Measurements from ENCODE around the gene PRKAG2.

The PRKAG2 gene

DNA sequence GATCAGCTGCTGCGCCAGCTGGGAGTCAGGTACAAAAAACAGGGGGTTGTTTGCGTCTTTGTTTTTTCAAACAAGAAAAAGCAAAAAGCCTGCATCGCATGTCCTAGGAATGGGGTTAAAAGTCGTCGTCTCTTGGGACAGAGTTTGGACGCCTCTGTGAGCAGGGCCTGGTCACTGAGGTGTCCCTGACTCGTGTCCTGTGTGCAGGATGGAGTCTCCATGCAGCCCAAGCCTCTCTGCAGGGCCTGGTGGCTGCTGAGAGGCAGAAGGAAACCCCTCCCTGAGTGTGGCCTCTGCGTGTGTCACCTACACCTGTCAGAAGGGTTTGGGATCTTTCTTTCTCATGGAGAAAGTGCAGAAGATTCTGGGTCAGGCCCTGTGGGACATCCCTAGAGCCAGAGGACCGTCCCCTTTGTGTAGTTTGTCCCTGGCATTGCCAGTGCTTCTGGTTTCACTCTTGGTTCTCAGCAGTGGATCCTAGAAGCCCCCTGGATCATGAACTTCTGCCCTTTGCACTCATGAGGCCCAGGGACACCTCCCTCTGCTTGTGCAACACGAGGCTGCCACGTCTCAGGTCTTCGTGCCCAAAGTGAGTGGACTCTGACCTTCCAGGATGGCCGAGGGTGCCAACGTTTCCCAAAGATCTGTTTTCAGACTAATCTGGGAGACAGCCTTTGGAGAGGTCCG, 75.0 kb downstream of the PRKAG2 start:
- TF ChIP-seq, protein P1, sequence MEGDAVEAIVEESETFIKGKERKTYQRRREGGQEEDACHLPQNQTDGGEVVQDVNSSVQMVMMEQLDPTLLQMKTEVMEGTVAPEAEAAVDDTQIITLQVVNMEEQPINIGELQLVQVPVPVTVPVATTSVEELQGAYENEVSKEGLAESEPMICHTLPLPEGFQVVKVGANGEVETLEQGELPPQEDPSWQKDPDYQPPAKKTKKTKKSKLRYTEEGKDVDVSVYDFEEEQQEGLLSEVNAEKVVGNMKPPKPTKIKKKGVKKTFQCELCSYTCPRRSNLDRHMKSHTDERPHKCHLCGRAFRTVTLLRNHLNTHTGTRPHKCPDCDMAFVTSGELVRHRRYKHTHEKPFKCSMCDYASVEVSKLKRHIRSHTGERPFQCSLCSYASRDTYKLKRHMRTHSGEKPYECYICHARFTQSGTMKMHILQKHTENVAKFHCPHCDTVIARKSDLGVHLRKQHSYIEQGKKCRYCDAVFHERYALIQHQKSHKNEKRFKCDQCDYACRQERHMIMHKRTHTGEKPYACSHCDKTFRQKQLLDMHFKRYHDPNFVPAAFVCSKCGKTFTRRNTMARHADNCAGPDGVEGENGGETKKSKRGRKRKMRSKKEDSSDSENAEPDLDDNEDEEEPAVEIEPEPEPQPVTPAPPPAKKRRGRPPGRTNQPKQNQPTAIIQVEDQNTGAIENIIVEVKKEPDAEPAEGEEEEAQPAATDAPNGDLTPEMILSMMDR (IDR thresholded peaks at IDR 0.05; ENCODE audit: low read depth, low read length, missing control alignments): no peak
- Histone ChIP-seq H3K4me3 (ENCODE audit: low read depth, low read length) (no peak overlapping the region), H3K27me3 (replicated peaks) (peaks cover 8% of the 10 kb centered on the region), H3K27ac (no peak overlapping the region), H3K36me3 (replicated peaks) (no peaks in the 10 kb centered on the region)
- DNase-seq: no peak
- in situ Hi-C loops (cut with HindIII; ENCODE audit: low pct_ligation_motif_present, low sequenced_read_pairs): no loop called here

- H3K27me3 ChIP-seq (replicated peaks): peaks cover 3% of the 10 kb centered on the region
- TF ChIP-seq, protein P1 (IDR thresholded peaks at IDR 0.05; ENCODE audit: low read depth, low read length, missing control alignments): no peak
- no peak for DNase-seq
- no peak overlapping the region for H3K27ac ChIP-seq
- H3K4me3 ChIP-seq (ENCODE audit: low read depth, low read length): no peak overlapping the region
- H3K36me3 ChIP-seq (replicated peaks): no peaks in the 10 kb centered on the region
- in situ Hi-C loops (cut with HindIII; ENCODE audit: low pct_ligation_motif_present, low sequenced_read_pairs): no loop called here
These were observed 75.6 kb downstream of the PRKAG2 start for GRCh38 chr7:151801291-151801690.

DNA sequence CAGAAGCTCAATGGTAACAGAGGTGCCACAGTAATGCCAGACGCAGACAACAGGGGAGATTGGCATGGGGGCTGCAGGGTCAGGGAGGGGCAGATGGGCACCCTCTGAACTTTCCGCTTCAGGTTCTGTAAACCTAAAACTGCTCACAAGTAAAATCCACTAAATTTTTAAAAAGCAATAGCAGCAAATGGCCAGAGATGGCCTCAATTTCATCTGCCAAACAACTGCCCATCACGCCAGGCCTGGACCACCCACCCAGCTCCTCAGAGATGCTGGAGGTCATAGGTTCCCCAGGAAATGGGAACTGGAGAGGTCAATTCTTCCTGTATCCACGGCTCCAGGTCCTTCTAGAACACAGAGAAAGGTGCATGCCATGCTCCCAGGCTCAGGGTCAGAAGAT, 76.1 kb downstream of the PRKAG2 start:
- Histone ChIP-seq H3K36me3 (replicated peaks) (no peaks in the 10 kb centered on the region), H3K27ac (no peak overlapping the region), H3K4me3 (ENCODE audit: low read depth, low read length) (no peak overlapping the region), H3K27me3 (replicated peaks) (peaks cover 3% of the 10 kb centered on the region)
- in situ Hi-C loops (cut with HindIII; ENCODE audit: low pct_ligation_motif_present, low sequenced_read_pairs): no loop called here
- DNase-seq: no peak
- TF ChIP-seq, protein P1 (IDR thresholded peaks at IDR 0.05; ENCODE audit: low read depth, low read length, missing control alignments): no peak

DNA sequence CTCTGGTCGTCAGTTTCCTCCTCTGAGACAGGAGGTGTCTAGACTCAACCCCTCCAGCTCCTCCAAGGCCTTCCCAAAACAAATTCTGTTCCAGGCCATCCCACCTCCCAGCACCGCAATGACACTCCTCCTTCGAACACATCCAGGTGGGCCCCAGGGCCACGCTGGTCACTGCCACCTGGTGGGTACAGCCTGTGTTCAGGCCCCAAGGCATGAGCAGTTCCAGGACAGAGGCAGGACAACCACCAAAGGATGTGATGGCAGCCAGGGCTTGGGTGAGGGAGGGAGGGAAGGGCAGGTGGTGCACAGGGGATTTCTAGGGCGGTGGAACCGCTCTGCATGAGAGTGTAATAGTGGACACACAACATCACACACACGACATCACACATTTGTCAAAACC, 76.5 kb downstream of the PRKAG2 start:
- Histone ChIP-seq H3K27me3 (replicated peaks) (peaks cover 3% of the 10 kb centered on the region), H3K36me3 (replicated peaks) (no peaks in the 10 kb centered on the region), H3K4me3 (ENCODE audit: low read depth, low read length) (no peak overlapping the region), H3K27ac (no peak overlapping the region)
- DNase-seq: no peak
- in situ Hi-C loops (cut with HindIII; ENCODE audit: low pct_ligation_motif_present, low sequenced_read_pairs): no loop called here
- TF ChIP-seq, protein P1 (IDR thresholded peaks at IDR 0.05; ENCODE audit: low read depth, low read length, missing control alignments): no peak

DNA sequence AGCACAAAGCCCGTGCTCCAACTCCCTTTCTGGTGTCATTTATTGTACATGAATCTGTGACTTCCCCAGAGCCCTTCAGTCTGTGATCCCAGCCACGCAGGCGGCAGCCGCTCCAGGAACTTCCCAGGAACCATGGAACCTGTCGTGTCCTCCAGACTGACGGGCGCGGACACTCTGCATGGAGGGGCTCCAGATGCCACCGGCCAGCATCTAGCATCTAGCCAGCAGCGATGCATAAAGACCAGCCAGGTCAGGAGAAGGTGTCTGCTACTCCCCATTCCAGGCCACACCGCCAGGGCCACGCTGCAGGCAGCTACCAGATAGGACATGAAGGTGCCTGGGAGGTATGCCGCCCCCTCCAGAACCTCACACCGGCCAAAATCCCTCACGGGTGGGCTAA, 77.4 kb downstream of the PRKAG2 start:
- TF ChIP-seq, protein P1 (IDR thresholded peaks at IDR 0.05; ENCODE audit: low read depth, low read length, missing control alignments): no peak
- no peak overlapping the region for H3K4me3 ChIP-seq (ENCODE audit: low read depth, low read length)
- in situ Hi-C loops (cut with HindIII; ENCODE audit: low pct_ligation_motif_present, low sequenced_read_pairs): no loop called here

More for the DNA sequence above, 77.4 kb downstream of the PRKAG2 start:
- Histone ChIP-seq H3K27me3 (replicated peaks) (peaks cover 3% of the 10 kb centered on the region), H3K36me3 (replicated peaks) (no peaks in the 10 kb centered on the region), H3K27ac (no peak overlapping the region)
- no peak for DNase-seq

All from brain microvascular endothelial cell (primary cell).